GM12872 (cell line): ENCODE data around the gene SSBP3.

Experiments
- CTCF ChIP-seq: IDR thresholded peaks from 3 replicates; pipeline ENCODE4 v1.5.1; 2011; ENCODE audit warnings: low read depth, mild to moderate bottlenecking, low read length, moderate library complexity; ENCODE audit not compliant: insufficient read depth

Gene SSBP3

GRCh38 chr1:54371038-54371941 lies 34.9 kb downstream of the SSBP3 start:
- no peak for TF ChIP-seq CTCF

- TF ChIP-seq CTCF: no peak
These were observed 35.8 kb downstream of the SSBP3 start for GRCh38 chr1:54370287-54370989.

- no peak for TF ChIP-seq CTCF
These were observed 38.6 kb downstream of the SSBP3 start for GRCh38 chr1:54367613-54368012.

GRCh38 chr1:54365847-54366246 lies 40.3 kb downstream of the SSBP3 start:
- no peak for TF ChIP-seq CTCF

GRCh38 chr1:54365398-54365797 lies 40.8 kb downstream of the SSBP3 start:
- TF ChIP-seq CTCF: no peak

GRCh38 chr1:54364995-54365394 lies 41.2 kb downstream of the SSBP3 start:
- no peak for TF ChIP-seq CTCF

GRCh38 chr1:54364582-54364981 lies 41.6 kb downstream of the SSBP3 start:
- no peak for TF ChIP-seq CTCF
